Fibroblast of upper back skin (primary cell): ENCODE measurements around the gene GUCY1A2.

ENCODE experiments used
- DNase-seq: peaks from one replicate; pipeline ENCODE4 v3.0.0-alpha.2; 2013

Gene GUCY1A2

DNA sequence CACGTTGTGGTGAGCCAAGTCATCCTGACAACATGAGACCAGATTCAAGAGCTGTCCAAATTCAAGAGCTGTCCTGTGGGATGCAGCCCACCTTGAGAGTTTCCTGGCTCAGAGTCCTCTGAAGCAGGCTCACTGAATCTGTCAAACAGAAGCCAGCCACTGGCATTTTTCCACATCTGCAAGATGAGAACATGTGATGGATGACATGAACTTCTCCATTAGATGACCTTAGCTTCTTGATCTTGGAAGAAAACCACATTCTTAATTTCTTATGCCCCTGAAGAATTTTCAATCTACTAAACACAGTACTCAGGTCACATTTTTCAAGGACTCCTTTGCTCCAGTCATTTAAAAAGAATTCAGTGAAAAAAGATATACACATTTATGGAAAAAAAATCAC lies 291.0 kb downstream of the GUCY1A2 start:
- peak; percentile 70 for DNase-seq

DNA sequence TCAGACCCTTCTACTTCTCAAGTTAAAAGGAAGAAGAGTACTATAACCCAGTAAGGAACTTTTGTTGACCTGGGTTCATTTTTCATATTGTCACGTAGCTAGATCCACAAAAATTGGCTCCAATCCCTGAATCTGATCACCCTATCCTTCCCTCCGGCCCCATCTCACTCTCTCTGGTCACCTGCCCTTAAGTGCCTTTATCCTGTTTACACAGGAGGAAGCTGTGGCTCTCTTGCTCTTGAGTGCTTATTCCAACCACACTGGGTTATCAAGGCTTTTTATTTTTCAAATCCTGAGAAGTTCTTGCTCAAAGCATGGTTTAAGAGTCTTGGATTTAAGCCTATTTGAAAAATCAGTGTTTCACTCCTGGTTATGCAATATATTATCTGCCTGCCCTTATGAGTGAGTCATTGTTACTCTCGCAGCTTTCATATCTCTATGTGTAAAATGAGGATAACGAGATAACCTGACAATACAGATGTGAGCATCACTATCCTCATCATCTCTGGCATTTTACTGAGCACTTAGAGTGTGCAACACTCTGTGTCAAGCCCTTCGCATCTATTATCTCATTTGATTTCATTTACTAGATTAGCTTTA lies 293.9 kb downstream of the GUCY1A2 start:
- DNase-seq, result peak; percentile 31

DNA sequence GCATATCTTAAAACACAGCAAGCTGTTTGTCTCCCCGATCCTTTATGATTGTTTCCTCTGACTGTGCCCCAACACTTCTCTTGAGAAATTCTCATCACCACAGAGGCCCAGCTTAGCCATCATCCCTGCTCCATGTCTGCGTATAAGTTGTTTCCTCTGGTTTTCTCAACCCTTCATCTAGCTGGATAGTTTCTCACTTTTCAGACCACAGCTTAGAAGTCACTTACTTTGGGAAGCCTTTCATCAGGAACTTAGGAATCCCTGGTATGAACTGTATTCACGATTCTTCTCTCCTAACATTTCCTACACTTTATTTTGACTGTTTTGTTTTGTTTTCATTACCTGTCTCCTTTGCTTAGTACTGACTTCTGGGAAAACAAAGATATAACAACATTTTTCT lies 295.2 kb downstream of the GUCY1A2 start:
- DNase-seq, result peak; percentile 31

GRCh38 chr11:106717222-106717621 lies 301.1 kb downstream of the GUCY1A2 start:
- DNase-seq, result no peak

- peak; percentile 66 for DNase-seq
Observed at GRCh38 chr11:106714199-106714598, 304.1 kb downstream of the GUCY1A2 start.

GRCh38 chr11:106708348-106708747 lies 309.9 kb downstream of the GUCY1A2 start:
- no peak for DNase-seq

DNA sequence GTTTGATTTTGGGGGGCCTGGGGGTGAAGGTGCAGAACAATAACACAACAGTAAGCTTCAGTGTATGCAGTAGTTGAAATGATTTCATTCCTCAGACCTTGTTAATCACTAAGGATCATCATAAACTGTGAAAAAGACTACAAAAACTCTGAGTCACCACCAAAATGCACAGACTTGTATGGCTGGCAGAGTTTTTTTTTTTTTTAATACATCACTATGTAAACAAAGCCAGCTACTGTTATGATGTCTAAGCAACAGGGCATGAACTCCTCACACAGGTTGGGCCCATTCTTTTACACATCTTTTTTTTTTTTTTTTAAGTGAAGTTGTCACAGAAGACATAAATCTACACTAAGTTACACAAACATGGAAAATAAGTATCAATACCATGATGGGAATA lies 311.9 kb downstream of the GUCY1A2 start:
- DNase-seq, result peak; percentile 64

DNA sequence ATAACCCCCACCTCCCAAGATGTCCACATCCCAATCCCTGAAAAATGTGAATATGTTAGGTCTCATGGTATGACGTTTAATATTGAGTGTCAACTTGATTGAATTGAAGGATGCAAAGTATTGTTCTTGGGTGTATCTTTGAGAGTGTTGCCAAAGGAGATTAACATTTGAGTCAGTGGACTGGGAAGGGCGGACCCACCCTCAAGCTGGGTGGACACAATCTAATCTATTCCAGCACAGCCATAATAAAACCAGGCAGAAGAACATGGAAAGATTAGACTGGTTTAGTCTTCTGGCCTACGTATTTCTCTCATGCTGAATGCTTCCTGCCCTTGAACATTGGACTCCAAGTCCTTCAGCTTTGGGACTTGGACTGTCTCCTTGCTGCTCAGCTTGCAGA lies 315.5 kb downstream of the GUCY1A2 start:
- DNase-seq, result no peak

DNA sequence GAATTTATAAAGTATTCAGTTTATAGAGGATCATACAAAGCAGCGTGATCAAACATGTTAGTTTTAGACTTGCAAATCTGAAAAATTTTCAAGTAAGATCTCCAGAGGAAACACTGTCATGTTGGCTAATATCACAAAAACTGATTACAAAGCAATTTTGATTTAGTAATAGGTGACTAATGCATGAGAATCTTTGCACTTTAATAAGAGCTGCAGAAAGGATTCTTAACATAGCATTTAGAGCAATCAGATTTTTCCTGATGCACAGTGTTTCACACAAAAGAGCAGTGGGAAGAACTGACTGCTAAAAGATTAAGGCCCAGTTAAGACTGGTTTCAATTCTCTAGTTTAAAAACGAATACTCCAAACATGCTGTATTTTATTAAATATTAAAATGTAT lies 321.2 kb downstream of the GUCY1A2 start:
- DNase-seq, result peak; percentile 81

- peak; percentile 91 for DNase-seq
Observed at GRCh38 chr11:106695506-106695905, 322.8 kb downstream of the GUCY1A2 start.

DNA sequence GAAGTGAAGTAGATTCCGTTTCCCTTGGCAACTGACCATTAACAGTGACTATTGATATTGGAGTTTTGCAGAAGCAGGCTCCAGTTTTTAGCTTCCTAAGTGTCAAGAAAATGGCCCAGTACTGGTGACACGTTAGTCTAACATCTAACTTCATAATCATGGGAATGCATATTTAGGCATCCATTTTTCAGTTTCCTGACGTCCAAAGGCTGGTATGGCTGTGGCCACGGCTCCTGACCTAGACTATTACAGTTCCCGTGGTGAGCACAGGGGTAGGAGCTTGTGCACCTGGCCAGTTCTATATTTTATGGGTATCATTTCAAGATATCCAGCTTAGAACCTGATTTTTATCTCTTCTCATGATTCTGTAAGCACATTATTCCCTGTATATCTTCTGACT lies 323.8 kb downstream of the GUCY1A2 start:
- no peak for DNase-seq

DNA sequence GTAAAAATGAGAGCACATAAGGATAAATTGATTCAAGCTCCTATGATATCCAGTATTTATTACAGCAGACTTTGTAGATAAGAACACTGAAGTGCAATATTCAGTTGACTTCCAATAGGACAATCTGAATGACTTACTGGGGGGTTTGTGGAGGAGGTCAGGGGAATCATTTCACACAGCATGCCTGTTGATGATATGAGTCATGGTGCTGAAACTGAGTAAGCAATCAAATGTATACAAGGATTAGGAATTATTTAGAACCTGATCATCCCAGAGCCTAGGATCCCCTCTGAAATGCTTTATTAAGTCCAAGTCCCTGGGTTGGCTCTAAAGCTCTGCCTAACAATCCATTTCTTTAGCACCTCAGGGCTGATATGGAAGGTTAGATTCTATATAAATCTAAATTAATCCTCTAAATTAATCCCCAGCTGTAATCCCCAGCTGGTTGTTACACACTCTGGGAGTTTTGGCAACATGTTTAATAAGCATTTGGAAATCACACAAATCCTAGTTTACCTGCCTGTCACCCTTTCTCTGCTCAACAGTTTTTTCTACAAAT lies 326.4 kb downstream of the GUCY1A2 start:
- DNase-seq, result peak; percentile 57

DNA sequence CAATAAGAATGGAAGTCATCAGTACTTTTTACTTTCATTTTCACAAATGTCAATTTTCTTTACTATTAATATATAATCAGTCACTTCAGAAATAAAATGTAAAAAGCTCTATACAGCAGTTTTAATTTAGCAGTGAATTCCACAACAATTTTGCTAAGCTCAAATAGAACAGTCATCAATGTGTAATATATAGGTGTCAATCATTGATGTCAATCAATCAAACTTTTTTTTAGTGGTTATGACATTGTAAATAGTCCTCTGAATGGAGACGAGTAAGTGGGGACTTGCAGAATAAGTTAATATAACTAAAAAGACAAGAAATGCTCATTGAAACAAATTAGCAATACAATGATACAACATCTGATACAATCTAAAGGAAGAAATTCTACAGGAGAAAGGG lies 327.4 kb downstream of the GUCY1A2 start:
- no peak for DNase-seq

DNA sequence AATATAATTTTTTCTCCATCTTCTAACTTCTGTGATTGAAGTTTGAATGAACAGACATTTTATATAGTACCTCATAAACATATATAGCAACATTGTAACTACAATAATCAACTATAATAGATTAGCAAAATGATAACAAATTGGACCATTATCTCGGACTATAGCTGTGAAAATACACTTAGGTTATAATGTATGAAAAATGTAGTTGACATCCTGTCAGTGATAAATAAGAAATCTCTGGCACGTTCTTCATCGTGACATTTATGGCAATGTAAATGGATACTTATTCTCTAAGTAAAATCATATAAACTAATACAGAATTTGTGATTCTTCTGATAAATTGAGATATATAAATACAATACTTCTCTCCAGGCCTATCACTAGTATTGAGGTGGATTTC lies 333.3 kb downstream of the GUCY1A2 start:
- no peak for DNase-seq

DNA sequence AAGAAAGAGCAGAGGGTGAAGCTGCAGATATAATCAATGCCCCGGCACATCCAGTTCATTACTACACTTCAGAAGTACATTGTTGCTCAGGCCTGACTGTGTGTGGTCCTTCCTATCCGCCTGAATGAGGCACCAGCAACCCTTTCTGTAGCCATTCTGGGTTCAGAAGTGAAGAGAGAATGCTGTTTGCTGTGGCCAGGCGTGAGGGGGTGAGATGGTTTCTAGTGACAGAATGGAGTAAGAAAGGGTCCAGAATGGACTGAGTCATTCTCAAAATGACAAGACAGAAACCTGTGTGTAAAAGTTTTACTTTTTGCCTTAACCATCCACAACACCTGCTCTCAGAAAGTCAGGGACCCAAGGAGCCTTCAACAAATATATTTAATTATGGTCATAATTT lies 334.8 kb downstream of the GUCY1A2 start:
- no peak for DNase-seq

- DNase-seq, result peak; percentile 25
Observed at GRCh38 chr11:106681435-106681834, 336.8 kb downstream of the GUCY1A2 start.

DNA sequence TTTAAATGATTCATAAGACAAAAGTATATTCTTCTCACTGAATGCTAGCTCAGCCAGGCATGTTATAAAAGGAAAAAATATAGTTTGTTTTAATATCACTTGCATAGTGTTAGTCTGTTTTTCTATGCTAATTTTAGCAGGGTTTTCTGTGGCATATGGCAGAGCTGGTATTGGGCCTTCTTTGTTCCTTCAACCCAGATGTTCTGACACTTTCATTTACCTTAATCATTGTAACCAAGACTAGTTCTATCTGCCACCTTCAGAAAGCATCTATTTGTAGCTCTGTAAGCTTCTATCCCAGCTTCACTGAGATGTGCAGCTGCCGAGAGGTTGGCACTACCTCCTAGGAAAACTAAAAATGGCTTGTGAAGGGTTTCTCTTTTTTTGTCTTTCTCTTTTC lies 338.7 kb downstream of the GUCY1A2 start:
- DNase-seq, result no peak

- DNase-seq, result no peak
Observed at GRCh38 chr11:106679181-106679580, 339.1 kb downstream of the GUCY1A2 start.

- peak; percentile 19 for DNase-seq
Observed at GRCh38 chr11:106670069-106670468, 348.2 kb downstream of the GUCY1A2 start.

GRCh38 chr11:106668147-106668546 lies 350.1 kb downstream of the GUCY1A2 start:
- DNase-seq, result peak; percentile 70

DNA sequence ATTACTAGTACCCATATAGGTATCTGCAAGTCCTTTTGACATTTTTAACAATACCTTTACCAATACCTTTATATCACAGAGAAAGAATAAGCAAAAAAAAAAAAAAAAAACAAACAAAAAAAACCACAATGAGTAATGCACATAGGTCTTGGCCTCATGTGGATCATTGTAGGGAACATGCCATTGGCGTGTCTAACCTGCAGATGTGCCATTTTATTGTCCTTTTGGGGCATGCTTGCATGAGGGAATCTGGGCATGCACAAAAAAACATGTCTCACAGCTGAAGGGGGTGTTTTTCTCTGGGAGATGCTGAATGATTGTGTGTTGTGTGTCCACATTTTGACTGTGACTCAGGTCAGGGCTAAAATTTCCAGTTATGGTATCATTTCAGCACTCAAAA lies 361.6 kb downstream of the GUCY1A2 start:
- DNase-seq, result no peak

DNA sequence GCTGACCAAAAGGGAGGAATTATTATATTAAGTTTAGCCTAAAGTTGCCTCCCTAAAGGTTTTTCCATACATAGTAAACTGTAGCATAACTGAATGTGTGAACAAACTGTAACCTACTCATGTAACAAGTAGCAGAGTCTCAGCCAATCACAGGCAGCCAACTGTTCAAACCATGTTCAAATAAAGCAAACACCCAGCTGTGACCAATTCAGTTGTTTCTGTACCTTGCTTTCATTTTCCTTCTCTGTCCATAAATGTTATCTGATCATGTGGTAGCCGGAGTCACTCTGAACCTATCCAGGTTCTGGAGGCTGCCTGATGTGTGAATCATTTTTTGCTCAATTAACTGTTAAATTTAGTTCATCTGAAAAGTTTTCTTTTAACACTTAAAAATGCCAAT lies 373.5 kb downstream of the GUCY1A2 start:
- DNase-seq, result peak; percentile 19

DNA sequence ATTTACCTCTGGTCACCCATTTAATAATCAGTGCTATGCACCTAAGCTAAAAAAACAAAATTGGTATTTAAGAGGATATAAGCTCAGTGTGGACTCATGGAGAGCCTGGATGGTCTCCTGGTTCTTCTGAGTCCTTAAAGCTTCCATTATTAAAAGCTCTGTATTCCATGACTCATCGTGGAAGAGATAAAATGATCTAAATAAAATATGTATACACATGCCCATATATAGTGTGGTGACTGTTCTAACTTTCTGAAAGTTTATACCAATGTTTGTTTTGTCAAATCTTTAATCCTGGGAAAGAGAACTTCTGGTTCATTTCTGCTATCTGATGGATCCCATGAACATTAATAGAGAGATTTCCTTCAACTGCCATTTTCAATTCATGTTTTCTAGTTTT lies 375.9 kb downstream of the GUCY1A2 start:
- no peak for DNase-seq

DNA sequence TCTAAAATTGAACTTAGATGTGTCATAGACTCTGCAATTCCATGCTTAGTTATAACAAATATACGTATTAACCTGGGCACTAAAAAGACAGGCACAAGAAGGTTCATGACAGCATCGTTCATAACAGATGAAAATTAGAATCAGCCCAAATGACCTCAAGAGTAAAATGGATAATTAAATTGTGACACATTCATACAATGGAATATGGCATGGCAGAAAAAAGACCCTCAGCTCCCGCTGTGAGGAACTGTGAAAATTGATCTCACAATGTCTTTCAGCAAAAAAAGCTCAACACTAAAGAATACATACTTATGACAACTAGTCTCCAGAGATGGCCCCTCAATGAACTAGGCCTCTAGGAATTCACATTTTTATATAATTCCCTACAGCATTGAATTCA lies 386.0 kb downstream of the GUCY1A2 start:
- DNase-seq, result no peak

- DNase-seq, result no peak
Observed at GRCh38 chr11:106627694-106628093, 390.6 kb downstream of the GUCY1A2 start.
